ENCODE measurements around the gene ARHGAP44.
"Not testable (repeated sequence)": the region's sequence is repeated elsewhere in the genome, so short reads cannot be mapped to it uniquely, and the experiment has no call there.

Gene ARHGAP44

GRCh38 chr17:12821376-12821940 is 32.2 kb downstream of the ARHGAP44 start:
- no peak for DNase-seq

DNA sequence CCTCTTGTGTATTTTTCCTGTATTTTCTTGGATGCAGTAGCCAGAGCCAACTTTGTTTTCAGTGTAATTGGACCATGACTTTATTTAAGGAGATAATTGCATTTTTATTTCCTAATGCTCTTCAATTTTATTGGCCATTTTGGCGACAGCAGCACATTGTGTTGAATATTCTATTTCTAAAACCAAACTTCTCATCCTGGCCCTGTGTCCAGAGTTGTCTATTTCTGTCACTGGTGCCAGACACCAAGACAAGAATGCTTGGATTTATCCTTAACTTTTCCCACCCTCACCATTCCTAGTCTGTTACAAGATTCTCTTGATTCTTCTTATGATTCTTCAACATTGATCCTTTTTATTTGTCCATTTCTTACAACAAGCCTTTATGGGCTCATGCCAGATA is 37.1 kb downstream of the ARHGAP44 start:
- no peak for DNase-seq

DNA sequence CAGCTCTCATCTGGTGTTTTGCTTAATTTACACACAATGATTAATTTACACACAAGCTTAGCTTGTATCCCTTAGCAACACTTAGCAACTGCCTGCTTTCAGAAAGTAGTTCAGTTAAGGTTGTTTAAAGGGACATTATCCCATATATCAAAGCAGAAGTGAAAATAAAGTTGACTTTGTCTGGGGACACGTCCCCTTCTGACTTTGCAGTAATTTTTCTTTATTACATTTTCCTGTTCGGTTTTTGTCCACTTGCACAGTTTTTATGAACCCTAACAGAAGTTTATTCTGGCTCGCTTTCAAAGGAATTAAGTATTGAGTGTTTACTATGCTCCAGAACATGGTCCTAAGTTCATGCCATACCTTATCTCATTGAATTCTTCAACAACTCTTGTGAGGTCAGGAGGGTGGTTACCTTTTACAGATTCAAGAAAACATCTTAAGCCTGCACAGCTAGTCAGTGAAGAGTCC is 41.5 kb downstream of the ARHGAP44 start:
- no peak for DNase-seq

DNA sequence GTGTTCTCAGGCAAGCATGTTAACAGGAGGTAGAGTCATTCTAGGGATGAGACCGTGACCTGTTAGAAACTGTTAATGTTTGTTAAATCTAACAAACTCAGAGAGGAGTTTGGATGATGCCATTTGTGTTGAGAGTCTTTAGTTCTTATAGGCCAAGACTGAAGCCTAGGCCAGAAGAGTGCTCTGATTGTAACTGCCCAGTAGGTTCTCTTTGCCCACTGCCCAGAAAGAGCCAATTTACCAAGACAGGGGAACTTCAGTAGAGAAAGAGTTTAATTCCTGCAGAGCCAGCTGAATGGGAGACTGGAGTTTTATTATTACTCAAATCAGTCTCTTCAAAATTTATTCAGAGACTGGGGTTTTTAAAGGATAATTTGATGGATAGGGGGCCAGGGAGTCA is 42.5 kb downstream of the ARHGAP44 start:
- DNase-seq, result no peak

DNA sequence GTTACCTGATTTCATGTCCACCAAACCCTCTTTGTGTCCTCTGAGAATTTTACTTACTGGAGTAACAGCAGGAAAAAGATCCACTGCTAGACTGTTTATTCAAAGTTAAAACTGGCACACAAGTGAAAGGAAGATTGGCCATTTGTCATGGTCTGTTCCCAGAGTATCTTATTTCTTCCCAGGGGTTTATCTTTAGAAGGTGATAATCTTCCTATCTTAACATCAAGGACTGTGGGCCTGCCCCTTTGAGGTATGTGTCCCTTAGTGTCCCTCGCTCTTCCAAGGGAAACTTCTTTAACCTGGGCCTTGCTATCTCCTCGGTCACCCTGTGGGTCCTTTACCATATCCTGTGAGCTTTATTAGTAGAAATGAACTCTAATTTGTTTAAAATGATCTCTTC is 49.7 kb downstream of the ARHGAP44 start:
- DNase-seq, result no peak

DNA sequence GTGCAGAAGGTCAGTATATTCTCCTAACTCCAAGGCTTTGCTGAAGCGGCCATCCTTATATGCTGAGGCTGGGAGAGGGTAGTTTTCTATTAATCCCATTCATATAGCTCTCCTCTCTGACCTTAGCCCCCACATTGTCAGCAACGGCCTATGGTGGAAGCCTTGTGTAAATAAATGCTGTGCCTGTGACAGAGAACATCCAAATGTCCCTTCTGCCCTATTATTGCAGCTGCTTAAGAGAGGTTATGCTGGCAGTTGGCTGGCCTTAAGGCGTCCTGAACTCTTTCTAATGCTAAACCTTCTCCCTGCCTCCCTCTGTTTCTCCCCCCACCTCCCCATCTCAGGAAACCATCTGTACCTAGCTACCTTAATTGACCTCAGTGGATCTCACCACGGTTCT is 53.6 kb downstream of the ARHGAP44 start:
- DNase-seq, result peak in 1 of 2 experiments; percentile 29

- DNase-seq, result no peak
Measured at GRCh38 chr17:12850996-12851395, 61.7 kb downstream of the ARHGAP44 start.

- no peak for DNase-seq
Measured at GRCh38 chr17:12851901-12852435, 62.7 kb downstream of the ARHGAP44 start.

DNA sequence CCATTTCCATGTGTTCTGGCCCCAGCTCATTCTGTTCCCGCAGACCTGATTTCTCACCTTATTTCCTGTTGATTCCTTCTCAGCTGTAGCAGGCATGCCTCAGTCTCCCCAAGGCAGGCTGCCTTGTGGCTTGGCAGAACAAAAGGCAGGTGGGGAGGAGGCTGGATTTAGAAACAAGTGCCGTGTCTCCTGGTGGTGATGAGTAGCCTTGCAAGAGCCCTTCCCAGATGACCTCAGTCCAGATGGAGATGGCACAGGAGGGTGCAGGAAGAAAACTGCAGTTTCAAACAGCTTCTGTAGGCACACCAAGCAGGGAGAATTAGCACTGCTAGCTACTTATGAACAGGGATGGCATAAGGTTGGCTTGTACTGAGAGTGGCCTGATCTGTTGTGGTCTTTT is 64.6 kb downstream of the ARHGAP44 start:
- no peak for DNase-seq

DNA sequence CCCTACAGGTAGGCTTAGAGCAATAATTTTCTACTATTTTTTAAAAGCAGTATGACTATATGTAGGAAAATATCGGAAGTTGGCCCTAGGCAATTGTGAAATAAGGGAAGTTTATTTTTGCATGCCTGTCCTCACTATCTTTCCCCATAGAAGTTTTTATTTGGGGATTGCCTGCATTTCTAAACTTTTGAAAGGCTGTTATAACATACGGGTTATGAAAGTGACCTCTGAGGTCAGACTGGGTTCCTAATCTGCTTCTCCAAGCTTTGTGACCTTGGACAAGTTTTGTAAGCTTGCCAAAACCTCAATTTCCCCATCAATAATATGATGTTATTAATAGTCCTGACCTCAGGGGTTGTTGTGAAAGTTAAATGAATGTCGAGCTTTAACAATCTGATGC is 67.1 kb downstream of the ARHGAP44 start:
- DNase-seq, result no peak

GRCh38 chr17:12857592-12857991 is 68.3 kb downstream of the ARHGAP44 start:
- no peak for DNase-seq

GRCh38 chr17:12859520-12859919 is 70.2 kb downstream of the ARHGAP44 start:
- DNase-seq, result no peak

- no peak for DNase-seq
Measured at GRCh38 chr17:12865769-12866168, 76.5 kb downstream of the ARHGAP44 start.

DNA sequence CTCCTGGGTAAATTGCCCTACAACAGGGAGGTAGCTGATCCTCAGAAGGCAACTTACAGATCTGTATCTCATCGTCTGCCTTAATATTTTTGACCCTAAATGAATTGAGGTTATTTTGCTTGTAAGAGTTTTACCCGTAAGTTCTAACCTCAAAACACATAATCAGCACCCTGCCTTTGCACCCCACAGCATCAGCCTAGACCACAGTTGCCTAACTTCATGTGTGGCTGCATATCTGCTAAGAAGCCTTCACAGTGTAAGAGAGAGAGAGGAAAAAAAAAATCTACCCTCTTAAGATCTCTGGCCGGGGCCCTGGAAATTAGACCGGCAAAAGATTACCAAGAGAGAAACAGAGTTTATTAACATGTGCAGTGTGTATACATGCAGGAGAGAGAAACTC is 76.9 kb downstream of the ARHGAP44 start:
- DNase-seq, result no peak

DNA sequence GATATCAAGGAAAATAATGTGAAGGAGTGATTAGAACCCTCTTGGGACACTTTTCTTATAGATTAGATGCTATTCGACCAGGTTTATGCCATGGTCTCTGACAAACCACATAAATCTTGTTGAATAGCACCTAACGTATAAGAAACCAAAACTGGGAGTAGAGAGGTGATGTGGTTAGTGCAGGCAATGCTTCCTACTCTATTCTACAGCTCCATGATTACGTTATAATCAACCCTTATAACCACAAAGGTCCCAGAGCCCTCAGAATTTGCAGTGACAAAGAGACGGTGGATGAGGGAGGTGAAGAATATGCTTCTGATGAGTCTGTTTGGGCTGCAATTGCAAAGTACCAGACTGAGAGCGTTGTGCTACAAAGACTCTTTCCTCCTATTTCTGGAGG is 78.4 kb downstream of the ARHGAP44 start:
- no peak for DNase-seq

DNA sequence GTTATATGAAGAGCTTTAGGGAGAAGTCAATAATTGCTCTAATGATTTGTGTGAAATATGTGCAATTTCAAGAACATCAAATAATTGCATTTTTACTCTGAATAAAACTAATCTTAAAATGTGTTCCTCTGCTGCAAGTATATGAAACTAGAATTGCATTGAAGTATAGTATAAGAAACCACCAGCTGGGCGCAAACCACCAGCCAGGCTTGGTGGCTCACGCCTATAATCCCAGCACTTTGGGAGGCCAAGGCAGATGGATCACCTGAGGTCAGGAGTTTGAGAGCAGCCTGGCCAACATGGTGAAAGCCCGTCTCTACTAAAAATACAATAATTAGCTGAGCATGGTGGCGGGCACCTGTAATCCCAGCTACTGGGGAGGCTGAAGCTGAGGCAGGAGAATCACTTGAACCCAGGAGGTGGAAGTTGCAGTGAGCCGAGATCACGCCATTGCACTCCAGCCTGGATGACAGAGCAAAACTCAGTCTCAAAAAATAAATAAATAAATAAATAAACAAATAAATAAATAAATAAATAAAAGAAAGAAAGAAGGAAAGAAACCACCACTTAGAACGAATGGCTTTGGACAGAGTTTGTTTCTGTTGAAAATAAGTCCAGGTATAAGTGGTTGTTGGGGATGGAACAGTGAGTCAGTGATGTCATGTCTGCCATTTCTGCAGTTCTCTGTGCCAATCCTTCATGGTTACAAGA is 84.3 kb downstream of the ARHGAP44 start:
- not testable (repeated sequence) for DNase-seq

DNA sequence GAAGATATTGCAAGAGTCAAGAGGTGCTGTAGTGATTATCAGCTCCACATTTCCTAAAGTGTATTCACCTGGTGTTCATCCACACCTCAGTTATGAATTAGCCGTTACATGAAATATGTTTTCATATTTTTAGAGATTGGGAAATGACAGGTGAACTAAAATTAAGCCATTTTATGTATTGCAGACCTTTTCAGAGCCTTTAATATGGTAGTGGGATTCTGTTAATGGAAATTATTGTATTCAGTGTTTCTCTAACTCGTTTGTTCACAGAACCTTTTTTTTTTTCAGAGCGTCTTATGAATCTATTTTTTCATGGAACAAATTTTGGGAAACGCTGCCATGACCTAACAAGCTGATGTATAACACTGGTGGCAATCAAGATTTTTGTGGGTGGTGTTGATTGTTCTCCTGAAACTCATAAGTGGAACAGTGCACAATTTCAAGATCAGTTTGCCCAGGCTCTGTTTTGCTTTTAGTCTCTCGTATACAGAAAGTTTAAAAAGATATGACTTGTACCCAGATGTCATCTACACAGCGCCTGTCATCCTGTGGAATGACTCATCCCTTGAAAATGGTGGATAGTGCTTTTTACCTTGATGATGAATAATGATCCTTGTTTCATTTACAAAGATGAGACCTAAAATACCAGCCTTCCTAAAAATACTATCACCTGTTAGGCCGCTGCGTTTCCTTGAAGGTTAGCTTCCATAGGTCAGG is 88.8 kb downstream of the ARHGAP44 start:
- DNase-seq, result no peak

- not testable (repeated sequence) for DNase-seq
Measured at GRCh38 chr17:12879096-12879495, 89.8 kb downstream of the ARHGAP44 start.

DNA sequence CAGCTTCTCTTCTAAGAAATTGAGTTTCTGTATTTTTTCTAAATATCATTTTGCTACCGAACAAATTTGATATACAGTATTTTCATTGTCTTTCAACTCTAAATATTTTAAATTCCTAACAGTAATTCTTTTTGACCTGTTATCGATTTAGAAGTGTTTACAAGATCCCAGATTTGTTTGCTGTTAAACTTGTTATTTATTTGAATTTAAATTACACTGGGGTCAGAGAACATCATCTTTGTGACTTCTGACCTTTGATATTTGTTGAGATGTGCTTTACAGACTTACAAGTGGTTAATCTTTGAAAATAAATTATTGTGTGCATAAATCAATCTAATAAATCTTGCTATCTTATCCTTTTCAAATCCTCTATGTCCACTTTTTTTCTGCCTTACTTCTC is 94.2 kb downstream of the ARHGAP44 start:
- DNase-seq, result no peak

DNA sequence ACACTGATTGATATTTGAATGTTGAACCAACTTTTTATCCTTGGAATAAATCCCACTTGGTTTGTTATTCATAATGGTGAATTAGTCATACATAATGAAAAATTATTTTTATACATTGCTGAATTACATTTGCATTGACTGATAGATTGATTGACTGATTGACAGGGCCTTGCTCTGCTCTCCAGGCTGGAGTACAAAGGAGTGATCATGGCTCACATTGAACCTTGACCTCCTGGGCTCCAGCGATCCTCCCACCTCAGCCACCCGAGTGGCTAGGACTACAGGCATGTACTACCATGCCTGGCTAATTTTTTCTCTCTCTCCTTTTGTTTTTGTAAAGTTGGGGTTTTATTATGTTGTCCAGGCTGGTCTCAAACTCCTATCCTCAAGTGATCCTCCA is 97.8 kb downstream of the ARHGAP44 start:
- DNase-seq, result no peak

DNA sequence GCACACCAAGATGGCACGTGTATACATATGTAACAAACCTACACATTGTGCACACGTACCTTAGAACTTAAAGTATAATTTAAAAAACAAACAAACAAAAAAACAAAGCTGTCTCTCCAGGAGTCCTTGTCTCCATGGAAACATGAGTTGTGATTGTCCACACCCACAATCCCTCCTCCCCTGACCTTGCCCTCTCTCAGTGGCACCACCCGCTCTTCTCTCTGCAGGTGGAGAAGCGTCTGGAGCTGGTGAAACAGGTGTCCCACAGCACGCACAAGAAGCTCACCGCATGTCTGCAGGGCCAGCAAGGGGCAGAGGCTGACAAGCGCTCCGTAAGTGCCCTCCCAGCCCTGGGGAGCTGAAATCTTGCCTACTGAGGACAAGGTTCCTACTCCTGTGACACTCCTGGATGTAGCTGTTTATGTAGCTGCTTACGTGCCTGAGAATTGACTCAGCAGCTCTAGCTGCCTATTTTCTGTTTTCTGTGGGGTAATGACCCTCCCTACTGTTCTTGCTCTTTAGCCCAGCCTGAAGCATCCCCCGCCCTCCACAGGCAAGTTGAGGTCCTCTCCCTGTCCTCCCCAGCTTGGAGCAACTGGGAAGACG is 107.0 kb downstream of the ARHGAP44 start:
- DNase-seq, result no peak

- DNase-seq, result no peak
Measured at GRCh38 chr17:12898110-12898509, 108.8 kb downstream of the ARHGAP44 start.

- no peak for DNase-seq
Measured at GRCh38 chr17:12899604-12900003, 110.3 kb downstream of the ARHGAP44 start.

DNA sequence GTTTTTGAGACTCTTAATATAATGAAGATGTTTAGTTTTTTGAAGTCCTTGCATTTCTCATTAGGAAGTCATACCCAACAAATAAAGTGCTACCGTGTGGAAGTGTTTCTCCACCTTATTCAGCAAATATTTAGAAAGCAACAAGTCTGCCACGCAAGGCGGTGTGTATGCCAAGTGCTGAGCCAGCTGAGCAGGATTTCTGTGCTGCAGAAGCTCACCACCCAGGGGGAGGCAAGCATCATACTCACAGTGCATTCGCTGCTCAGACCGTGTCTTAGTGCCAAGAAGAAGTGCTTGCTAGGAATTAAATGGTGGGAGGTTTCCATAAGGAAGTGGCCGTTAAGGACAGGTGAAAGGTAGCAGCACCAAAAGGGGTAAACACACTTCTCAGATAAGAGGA is 111.2 kb downstream of the ARHGAP44 start:
- no peak for DNase-seq

Data from NCI-H524 (cell line).